ENCODE results near the gene ZSWIM1. TPM values are rescaled to one million over a fixed set of nuclear protein-coding genes. Genes with fewer than 3 reads are reported as not detected.

The ZSWIM1 gene
- total and polyA plus RNA-seq, 2 of the 13 experiments (the other 11 are each of a cell fraction or from before 2014, with no cell fraction given): 9.5 to 11.7 TPM

DNA sequence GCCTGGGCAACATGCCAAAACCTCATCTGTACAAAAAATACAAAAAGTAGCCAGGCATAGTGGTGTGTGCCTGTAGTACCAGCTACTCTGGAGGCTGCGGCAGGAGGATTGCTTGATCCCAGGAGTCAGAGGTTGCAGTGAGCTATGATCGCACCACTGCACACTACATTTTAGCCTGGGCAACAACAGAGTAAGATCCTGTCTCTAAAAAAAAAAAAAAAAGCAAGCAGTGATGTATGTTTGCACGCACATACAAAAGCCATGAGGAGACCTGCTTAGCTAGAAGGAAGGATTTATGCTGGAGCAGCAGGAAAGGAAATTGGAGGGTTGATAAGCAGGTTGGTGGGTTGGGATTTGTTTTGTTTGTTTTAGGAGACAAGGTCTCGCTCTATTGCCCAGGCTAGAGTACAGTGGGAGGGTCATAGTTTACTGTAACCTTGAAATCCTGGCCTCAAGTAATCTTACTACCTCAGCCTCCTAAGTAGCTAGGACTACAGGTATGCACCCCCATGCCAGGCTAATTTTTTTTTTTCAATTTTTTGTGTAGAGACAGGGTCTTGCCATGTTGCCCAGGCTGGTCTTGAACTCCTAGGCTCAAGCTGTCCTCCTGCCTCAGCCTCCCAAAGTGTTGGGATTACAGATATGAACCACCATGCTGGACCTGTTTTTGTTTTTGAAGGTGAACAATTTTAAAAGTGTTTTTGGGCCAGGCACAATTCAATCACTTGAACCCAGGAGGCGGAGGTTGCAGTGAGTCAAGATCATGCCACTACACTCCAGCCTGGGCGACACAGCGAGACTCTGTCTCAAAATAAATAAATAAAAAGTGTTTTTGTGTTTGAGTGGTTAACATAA lies 19.6 kb upstream of the ZSWIM1 start (continued):
- TF ChIP-seq, protein P1, sequence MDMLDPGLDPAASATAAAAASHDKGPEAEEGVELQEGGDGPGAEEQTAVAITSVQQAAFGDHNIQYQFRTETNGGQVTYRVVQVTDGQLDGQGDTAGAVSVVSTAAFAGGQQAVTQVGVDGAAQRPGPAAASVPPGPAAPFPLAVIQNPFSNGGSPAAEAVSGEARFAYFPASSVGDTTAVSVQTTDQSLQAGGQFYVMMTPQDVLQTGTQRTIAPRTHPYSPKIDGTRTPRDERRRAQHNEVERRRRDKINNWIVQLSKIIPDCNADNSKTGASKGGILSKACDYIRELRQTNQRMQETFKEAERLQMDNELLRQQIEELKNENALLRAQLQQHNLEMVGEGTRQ (IDR thresholded peaks at IDR 0.05; ENCODE audit: low read depth, low read length): no peak
- TF ChIP-seq, protein P1 (CRISPR knock-in tag; IDR thresholded peaks at IDR 0.05; ENCODE audit: borderline replicate concordance): no peak
- TF ChIP-seq POLR2A (IDR thresholded peaks at IDR 0.05; ENCODE audit: insufficient read depth in 1 of 2, low read depth in 2 of 2, low read length in 2 of 2): no peak
- TF ChIP-seq HOXA9 (CRISPR knock-in tag; IDR thresholded peaks at IDR 0.05; ENCODE audit: borderline replicate concordance): no peak
- TF ChIP-seq ZNF75D (CRISPR knock-in tag; IDR thresholded peaks at IDR 0.05; ENCODE audit: borderline replicate concordance): no peak
- TF ChIP-seq, protein P2, sequence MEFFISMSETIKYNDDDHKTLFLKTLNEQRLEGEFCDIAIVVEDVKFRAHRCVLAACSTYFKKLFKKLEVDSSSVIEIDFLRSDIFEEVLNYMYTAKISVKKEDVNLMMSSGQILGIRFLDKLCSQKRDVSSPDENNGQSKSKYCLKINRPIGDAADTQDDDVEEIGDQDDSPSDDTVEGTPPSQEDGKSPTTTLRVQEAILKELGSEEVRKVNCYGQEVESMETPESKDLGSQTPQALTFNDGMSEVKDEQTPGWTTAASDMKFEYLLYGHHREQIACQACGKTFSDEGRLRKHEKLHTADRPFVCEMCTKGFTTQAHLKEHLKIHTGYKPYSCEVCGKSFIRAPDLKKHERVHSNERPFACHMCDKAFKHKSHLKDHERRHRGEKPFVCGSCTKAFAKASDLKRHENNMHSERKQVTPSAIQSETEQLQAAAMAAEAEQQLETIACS (CRISPR knock-in tag; IDR thresholded peaks at IDR 0.05): no peak
- TF ChIP-seq RBAK (CRISPR knock-in tag; IDR thresholded peaks at IDR 0.05): no peak
- peak; percentile 29; the same call in 1 of the 2 replicates for TF ChIP-seq ZNF263 (CRISPR knock-in tag; IDR thresholded peaks at IDR 0.05)
- TF ChIP-seq, protein P3, sequence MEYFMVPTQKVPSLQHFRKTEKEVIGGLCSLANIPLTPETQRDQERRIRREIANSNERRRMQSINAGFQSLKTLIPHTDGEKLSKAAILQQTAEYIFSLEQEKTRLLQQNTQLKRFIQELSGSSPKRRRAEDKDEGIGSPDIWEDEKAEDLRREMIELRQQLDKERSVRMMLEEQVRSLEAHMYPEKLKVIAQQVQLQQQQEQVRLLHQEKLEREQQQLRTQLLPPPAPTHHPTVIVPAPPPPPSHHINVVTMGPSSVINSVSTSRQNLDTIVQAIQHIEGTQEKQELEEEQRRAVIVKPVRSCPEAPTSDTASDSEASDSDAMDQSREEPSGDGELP (IDR thresholded peaks at IDR 0.05; ENCODE audit: borderline replicate concordance, low read depth): no peak
- TF ChIP-seq JUN (CRISPR knock-in tag; IDR thresholded peaks at IDR 0.05): no peak
- TF ChIP-seq ZNF883 (CRISPR knock-in tag; IDR thresholded peaks at IDR 0.05; ENCODE audit: not compliant biosample characterization): no peak
- TF ChIP-seq, protein P4, sequence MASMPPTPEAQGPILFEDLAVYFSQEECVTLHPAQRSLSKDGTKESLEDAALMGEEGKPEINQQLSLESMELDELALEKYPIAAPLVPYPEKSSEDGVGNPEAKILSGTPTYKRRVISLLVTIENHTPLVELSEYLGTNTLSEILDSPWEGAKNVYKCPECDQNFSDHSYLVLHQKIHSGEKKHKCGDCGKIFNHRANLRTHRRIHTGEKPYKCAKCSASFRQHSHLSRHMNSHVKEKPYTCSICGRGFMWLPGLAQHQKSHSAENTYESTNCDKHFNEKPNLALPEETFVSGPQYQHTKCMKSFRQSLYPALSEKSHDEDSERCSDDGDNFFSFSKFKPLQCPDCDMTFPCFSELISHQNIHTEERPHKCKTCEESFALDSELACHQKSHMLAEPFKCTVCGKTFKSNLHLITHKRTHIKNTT (CRISPR knock-in tag; IDR thresholded peaks at IDR 0.05): no peak
- TF ChIP-seq ZNF891 (CRISPR knock-in tag; IDR thresholded peaks at IDR 0.05): no peak
- peak; percentile 64; the same call in 1 of the 2 replicates for TF ChIP-seq HDAC2 (CRISPR knock-in tag; IDR thresholded peaks at IDR 0.05)
- TF ChIP-seq ZNF530 (CRISPR knock-in tag; IDR thresholded peaks at IDR 0.05; ENCODE audit: low read depth): no peak
- TF ChIP-seq ZNF468 (CRISPR knock-in tag; IDR thresholded peaks at IDR 0.05): no peak
- TF ChIP-seq, protein P5, sequence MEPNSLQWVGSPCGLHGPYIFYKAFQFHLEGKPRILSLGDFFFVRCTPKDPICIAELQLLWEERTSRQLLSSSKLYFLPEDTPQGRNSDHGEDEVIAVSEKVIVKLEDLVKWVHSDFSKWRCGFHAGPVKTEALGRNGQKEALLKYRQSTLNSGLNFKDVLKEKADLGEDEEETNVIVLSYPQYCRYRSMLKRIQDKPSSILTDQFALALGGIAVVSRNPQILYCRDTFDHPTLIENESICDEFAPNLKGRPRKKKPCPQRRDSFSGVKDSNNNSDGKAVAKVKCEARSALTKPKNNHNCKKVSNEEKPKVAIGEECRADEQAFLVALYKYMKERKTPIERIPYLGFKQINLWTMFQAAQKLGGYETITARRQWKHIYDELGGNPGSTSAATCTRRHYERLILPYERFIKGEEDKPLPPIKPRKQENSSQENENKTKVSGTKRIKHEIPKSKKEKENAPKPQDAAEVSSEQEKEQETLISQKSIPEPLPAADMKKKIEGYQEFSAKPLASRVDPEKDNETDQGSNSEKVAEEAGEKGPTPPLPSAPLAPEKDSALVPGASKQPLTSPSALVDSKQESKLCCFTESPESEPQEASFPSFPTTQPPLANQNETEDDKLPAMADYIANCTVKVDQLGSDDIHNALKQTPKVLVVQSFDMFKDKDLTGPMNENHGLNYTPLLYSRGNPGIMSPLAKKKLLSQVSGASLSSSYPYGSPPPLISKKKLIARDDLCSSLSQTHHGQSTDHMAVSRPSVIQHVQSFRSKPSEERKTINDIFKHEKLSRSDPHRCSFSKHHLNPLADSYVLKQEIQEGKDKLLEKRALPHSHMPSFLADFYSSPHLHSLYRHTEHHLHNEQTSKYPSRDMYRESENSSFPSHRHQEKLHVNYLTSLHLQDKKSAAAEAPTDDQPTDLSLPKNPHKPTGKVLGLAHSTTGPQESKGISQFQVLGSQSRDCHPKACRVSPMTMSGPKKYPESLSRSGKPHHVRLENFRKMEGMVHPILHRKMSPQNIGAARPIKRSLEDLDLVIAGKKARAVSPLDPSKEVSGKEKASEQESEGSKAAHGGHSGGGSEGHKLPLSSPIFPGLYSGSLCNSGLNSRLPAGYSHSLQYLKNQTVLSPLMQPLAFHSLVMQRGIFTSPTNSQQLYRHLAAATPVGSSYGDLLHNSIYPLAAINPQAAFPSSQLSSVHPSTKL (CRISPR knock-in tag; IDR thresholded peaks at IDR 0.05): peak; percentile 74
- TF ChIP-seq KAT7 (CRISPR knock-in tag; IDR thresholded peaks at IDR 0.05; ENCODE audit: borderline replicate concordance): no peak
- TF ChIP-seq NRL (CRISPR knock-in tag; IDR thresholded peaks at IDR 0.05; ENCODE audit: borderline replicate concordance): no peak
- no peak for TF ChIP-seq KLF9 (CRISPR knock-in tag; IDR thresholded peaks at IDR 0.05; ENCODE audit: low read depth)
- TF ChIP-seq HOXA3 (CRISPR knock-in tag; IDR thresholded peaks at IDR 0.05): peak; percentile 36; the same call in 1 of the 2 replicates
